Lung (tissue), 12 donors: ENCODE results near the gene BCAS3. TPM values are rescaled to one million over a fixed set of nuclear protein-coding genes. Genes with fewer than 3 reads are reported as not detected.

ENCODE experiments used
- ATAC-seq: fragments of 200-7000 bp; cut with Tn5 transposase; one replicate; pipeline ENCODE4 v1.9.1; 2020; ENCODE audit warnings: moderate number of reproducible peaks; ENCODE audit not compliant: insufficient read depth, low FRiP score
- DNase-seq, 3 donors: peaks; one replicate each; pipeline ENCODE4 v3.0.0-alpha.2; 2013 to 2017
- H3K27ac ChIP-seq, 2 donors: one replicate each; pipeline ENCODE4 v1.5.1; 2013; ENCODE audit warnings: mild to moderate bottlenecking in 2 of 2, moderate library complexity in 2 of 2, control low read depth in 1 of 2, inconsistent platforms in 1 of 2, low read depth in 1 of 2, low read length in 1 of 2
- H3K27me3 ChIP-seq, 3 donors: one replicate each; pipeline ENCODE4 v1.5.1; 2013; ENCODE audit warnings: low read length in 2 of 3; ENCODE audit not compliant: control insufficient read depth in 3 of 3, insufficient read depth in 3 of 3
- H3K36me3 ChIP-seq, 4 donors: one replicate each; pipeline ENCODE4 v1.5.1; 2013; ENCODE audit warnings: low read length in 4 of 4, mild to moderate bottlenecking in 1 of 4, moderate library complexity in 1 of 4; ENCODE audit not compliant: control insufficient read depth in 4 of 4, insufficient read depth in 4 of 4
- H3K4me1 ChIP-seq, 5 donors: one replicate each; pipeline ENCODE4 v1.5.1; 2013; ENCODE audit warnings: low read length in 5 of 5, mild to moderate bottlenecking in 2 of 5, moderate library complexity in 1 of 5; ENCODE audit not compliant: control insufficient read depth in 5 of 5, insufficient read depth in 5 of 5
- H3K4me3 ChIP-seq: one replicate; pipeline ENCODE4 v1.5.1; 2013; ENCODE audit warnings: mild to moderate bottlenecking, control low read depth, moderate library complexity
- H3K9ac ChIP-seq, 2 donors: one replicate each; pipeline ENCODE4 v1.5.1; 2013; ENCODE audit warnings: low read length in 2 of 2, control low read depth in 1 of 2; ENCODE audit not compliant: insufficient read depth in 1 of 2
- H3K9me3 ChIP-seq, 4 donors: one replicate each; pipeline ENCODE4 v1.5.1; 2013; ENCODE audit warnings: low read length in 3 of 4, mild to moderate bottlenecking in 1 of 4, moderate library complexity in 1 of 4; ENCODE audit not compliant: control insufficient read depth in 4 of 4, insufficient read depth in 3 of 4
- WGBS, 2 donors: extraction: QIAGEN DNeasy Blood & Tissue Kit; methylation state at CpG; one replicate each; pipeline ENCODE4 v1.1.7; 2013; 5-methylcytosine and 5-hydroxymethylcytosine counted together
- polyA plus RNA-seq, 2 donors: library from polyadenylated mRNA; stranded (reverse); fragments of 200-250 nt; gene quantifications; one replicate each; pipeline ENCODE4 v1.2.1, GENCODE V29; 2013
- total RNA-seq, 2 donors: library from RNA; depleted of rRNA in 1 of 2; stranded (reverse); fragments of >200 nt in 1 of 2; gene quantifications; one replicate each; pipeline ENCODE4 v1.2.1, GENCODE V29; 2014 to 2021
- TF ChIP-seq, protein P1 (sequence below): IDR thresholded peaks from 2 replicates; pipeline ENCODE4 v1.5.1; 2012; ENCODE audit warnings: mild to moderate bottlenecking; ENCODE audit errors: control extremely low read depth, extremely low read depth
- donor health status: control.
- donor health status: control.
- donor health status: Bipolar disorder and iron deficiency.
- donor health status: healthy.
- donor health status: DM: yes; HTN: yes; CAD: no.

The BCAS3 gene
- total and polyA plus RNA-seq, 4 donors: 4.0 to 101 (median 20.3) TPM

DNA sequence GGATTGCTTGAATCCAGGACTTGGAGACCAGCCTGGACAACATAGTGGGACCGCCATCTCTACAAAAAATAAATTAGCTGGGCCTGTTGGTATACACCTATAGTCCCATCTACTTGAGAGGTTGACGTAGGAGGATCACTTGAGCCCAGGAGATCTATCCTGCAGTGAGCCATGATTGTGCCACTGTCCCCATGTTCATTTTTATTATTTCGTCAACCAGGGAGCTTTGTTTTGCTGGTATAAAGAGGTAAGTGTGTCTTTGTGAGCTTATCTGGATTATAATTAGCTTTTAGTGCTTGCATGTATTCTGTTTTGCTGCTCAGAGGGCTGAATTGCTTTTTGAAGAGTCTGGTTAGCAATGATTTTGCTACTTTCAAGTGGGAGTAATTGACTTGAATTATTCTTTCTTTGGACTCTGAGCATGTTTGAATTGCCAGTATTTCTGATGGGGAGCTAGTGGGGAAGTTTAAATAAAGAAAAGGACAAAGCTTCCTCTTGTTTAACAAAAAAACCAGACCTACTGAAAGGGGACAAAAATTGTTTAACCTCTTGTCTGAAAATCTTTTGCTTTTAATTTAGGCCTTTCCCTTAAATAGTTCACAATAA, 31.6 kb upstream of the BCAS3 start:
- Histone ChIP-seq H3K36me3 (peaks cover 8 to 11% (median 10%) of the 10 kb centered on the region in 4 donors), H3K27ac (no peak overlapping the region), H3K27me3 (no peaks in the 10 kb centered on the region), H3K4me3 (no peak overlapping the region), H3K9ac (no peak overlapping the region), H3K9me3 (no peaks in the 10 kb centered on the region), H3K4me1 (peaks cover 0 to 6% (median 0%) of the 10 kb centered on the region in 5 donors)
- WGBS, 2 donors: 79 to 86% methylated on average over 3 of the region's 3 CpGs
- no peak for ATAC-seq
- DNase-seq: no peak
- TF ChIP-seq, protein P1, sequence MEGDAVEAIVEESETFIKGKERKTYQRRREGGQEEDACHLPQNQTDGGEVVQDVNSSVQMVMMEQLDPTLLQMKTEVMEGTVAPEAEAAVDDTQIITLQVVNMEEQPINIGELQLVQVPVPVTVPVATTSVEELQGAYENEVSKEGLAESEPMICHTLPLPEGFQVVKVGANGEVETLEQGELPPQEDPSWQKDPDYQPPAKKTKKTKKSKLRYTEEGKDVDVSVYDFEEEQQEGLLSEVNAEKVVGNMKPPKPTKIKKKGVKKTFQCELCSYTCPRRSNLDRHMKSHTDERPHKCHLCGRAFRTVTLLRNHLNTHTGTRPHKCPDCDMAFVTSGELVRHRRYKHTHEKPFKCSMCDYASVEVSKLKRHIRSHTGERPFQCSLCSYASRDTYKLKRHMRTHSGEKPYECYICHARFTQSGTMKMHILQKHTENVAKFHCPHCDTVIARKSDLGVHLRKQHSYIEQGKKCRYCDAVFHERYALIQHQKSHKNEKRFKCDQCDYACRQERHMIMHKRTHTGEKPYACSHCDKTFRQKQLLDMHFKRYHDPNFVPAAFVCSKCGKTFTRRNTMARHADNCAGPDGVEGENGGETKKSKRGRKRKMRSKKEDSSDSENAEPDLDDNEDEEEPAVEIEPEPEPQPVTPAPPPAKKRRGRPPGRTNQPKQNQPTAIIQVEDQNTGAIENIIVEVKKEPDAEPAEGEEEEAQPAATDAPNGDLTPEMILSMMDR: no peak

DNA sequence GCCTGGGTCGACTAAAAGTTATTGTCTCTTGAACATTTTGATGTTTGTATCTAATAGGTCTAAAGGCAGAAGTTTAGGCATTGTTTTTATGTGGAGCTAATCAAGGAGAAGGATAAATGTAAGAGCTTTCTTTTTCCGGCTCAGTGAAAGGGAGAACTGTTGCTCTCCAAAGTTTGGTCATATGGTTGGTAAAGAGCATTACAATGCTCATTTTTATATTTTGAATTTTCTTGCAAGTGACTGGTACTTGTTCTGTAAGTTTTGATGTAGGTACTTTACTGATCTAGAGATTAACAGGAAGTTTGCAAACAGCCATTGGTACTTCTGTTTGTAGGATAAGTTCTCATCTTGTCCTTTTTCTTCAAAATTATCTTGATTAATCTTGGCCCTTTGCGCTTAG, 30.9 kb upstream of the BCAS3 start:
- DNase-seq: no peak
- TF ChIP-seq, protein P1: no peak
- Histone ChIP-seq H3K4me1 (peaks cover 0 to 4% (median 0%) of the 10 kb centered on the region in 5 donors), H3K9ac (no peak overlapping the region), H3K27ac (no peak overlapping the region), H3K27me3 (no peaks in the 10 kb centered on the region), H3K36me3 (peaks cover 9 to 14% (median 10%) of the 10 kb centered on the region in 4 donors), H3K9me3 (no peaks in the 10 kb centered on the region), H3K4me3 (no peak overlapping the region)
- 84 to 86% methylated on average over 3 of the region's 3 CpGs for WGBS, 2 donors
- ATAC-seq: no peak

DNA sequence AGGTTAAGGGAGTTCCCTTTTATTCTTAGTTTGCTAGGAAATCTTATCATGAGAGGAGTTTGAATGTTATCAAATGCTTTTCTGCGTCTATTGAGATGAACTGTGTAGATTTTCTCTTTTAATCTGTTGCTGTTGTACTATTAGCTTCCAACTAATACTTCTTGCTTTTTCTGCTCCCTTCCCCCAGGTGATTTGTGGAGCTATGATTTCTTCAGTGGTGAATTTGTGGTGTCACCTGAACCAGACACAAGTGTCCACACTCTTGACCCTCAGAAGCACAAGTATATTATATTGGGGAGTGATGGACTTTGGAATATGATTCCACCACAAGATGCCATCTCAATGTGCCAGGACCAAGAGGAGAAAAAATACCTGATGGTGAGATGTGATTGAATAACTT, 29.9 kb upstream of the BCAS3 start:
- Histone ChIP-seq H3K27ac (no peak overlapping the region), H3K4me3 (no peak overlapping the region), H3K4me1 (peaks cover 0 to 4% (median 0%) of the 10 kb centered on the region in 5 donors), H3K9ac (no peak overlapping the region), H3K27me3 (no peaks in the 10 kb centered on the region), H3K9me3 (no peaks in the 10 kb centered on the region), H3K36me3 (peaks cover 9 to 14% (median 10%) of the 10 kb centered on the region in 4 donors)
- TF ChIP-seq, protein P1: no peak
- ATAC-seq (no peak), DNase-seq (no peak)
- 93 to 96% methylated on average over 1 of the region's 1 CpG for WGBS, 2 donors
